IMR-90 (cell line): ENCODE results near the gene YJEFN3. TPM values are rescaled to one million over a fixed set of nuclear protein-coding genes. Genes with fewer than 3 reads are reported as not detected.

Experiments used
- ATAC-seq: fragments of 200-7000 bp; cut with Tn5 transposase; 2 replicates; pipeline ENCODE4 v1.9.1; 2020; ENCODE audit warnings: low read depth, mild to moderate bottlenecking, moderate library complexity
- BruUV-seq: library from RNA; stranded (reverse); fragments of 400-500 nt; replicated peaks from 2 replicates; lab custom pipeline; 2021; lab: Mats Ljungman, UMichigan
- CTCF ChIA-PET: fragments of 300-600 bp; formaldehyde crosslinking; extraction: SDS; loops from one replicate; lab custom pipeline; 2021; ENCODE audit warnings: antibody characterized with exemption; lab: Yijun Ruan, JAX
- POLR2A ChIA-PET: fragments of 300-600 bp; sonication (Branson Sonifier 250); formaldehyde crosslinking; loops from one replicate; lab custom pipeline; 2022; ENCODE audit warnings: antibody characterized with exemption; ENCODE audit not compliant: unreplicated experiment; lab: Charles Lee
- DNase-seq: peaks from one replicate; pipeline ENCODE4 v3.0.0; 2013
- H2AFZ ChIP-seq: replicated peaks from 2 replicates; pipeline ENCODE3; 2013; ENCODE audit warnings: low read length, mild to moderate bottlenecking; ENCODE audit not compliant: poor library complexity
- H2AK5ac ChIP-seq: 2 replicates; pipeline ENCODE4 v1.6.1; 2013; ENCODE audit warnings: low read depth, low read length, inconsistent platforms
- H2AK9ac ChIP-seq: replicated peaks from 2 replicates; pipeline ENCODE3; 2013; ENCODE audit warnings: mild to moderate bottlenecking, low read depth, low read length, moderate library complexity; ENCODE audit not compliant: poor library complexity
- H2BK120ac ChIP-seq: 2 replicates; pipeline ENCODE4 v1.6.1; 2013; ENCODE audit warnings: low read depth, low read length, inconsistent platforms
- H2BK15ac ChIP-seq: 3 replicates; pipeline ENCODE4 v1.6.1; 2013; ENCODE audit warnings: low read depth, low read length, inconsistent platforms
- H2BK20ac ChIP-seq: 2 replicates; pipeline ENCODE4 v1.6.1; 2013; ENCODE audit warnings: low read depth, mild to moderate bottlenecking, inconsistent platforms, low read length, moderate library complexity
- H2BK5ac ChIP-seq: 2 replicates; pipeline ENCODE4 v1.6.1; 2013; ENCODE audit warnings: mild to moderate bottlenecking, low read depth, low read length, inconsistent platforms; ENCODE audit not compliant: poor library complexity, severe bottlenecking
- H3K14ac ChIP-seq: replicated peaks from 2 replicates; pipeline ENCODE4 v1.6.1; 2013; ENCODE audit warnings: low read depth, low read length, inconsistent platforms
- H3K18ac ChIP-seq: 2 replicates; pipeline ENCODE4 v1.6.1; 2013; ENCODE audit warnings: low read depth, low read length, control low read depth
- H3K23ac ChIP-seq: 2 replicates; pipeline ENCODE4 v1.6.1; 2013; ENCODE audit warnings: low read depth, low read length, inconsistent platforms
- H3K27ac ChIP-seq: 2 replicates; pipeline ENCODE4 v1.5.1; 2013; ENCODE audit warnings: mild to moderate bottlenecking, control low read depth, low read length; ENCODE audit not compliant: insufficient read depth
- H3K27me3 ChIP-seq: 2 replicates; pipeline ENCODE4 v1.6.1; 2013; ENCODE audit warnings: low read length; ENCODE audit not compliant: control insufficient read depth, insufficient read depth
- H3K36me3 ChIP-seq: 2 replicates; pipeline ENCODE4 v1.6.1; 2013; ENCODE audit warnings: low read length, mixed read lengths; ENCODE audit not compliant: control insufficient read depth, insufficient read depth
- H3K4ac ChIP-seq: 2 replicates; pipeline ENCODE4 v1.6.1; 2013; ENCODE audit warnings: low read depth, low read length, inconsistent platforms
- H3K4me1 ChIP-seq: 2 replicates; pipeline ENCODE4 v1.6.1; 2013; ENCODE audit warnings: low read length, mixed read lengths; ENCODE audit not compliant: control insufficient read depth, insufficient read depth
- H3K4me2 ChIP-seq: 2 replicates; pipeline ENCODE4 v1.6.1; 2013; ENCODE audit warnings: low read depth, mild to moderate bottlenecking, control low read depth, low read length, moderate library complexity
- H3K4me3 ChIP-seq: 2 replicates; pipeline ENCODE4 v1.5.1; 2013; ENCODE audit warnings: low read depth, mild to moderate bottlenecking, control low read depth, low read length, moderate library complexity; ENCODE audit not compliant: insufficient read depth
- H3K56ac ChIP-seq: 2 replicates; pipeline ENCODE4 v1.6.1; 2013; ENCODE audit warnings: low read length, inconsistent platforms; ENCODE audit not compliant: insufficient read depth; ENCODE audit errors: extremely low read depth
- H3K79me1 ChIP-seq, 2 experiments: 2 replicates each; pipeline ENCODE4 v1.6.1; 2013; ENCODE audit warnings: low read length in 2 of 2, inconsistent platforms in 1 of 2, low read depth in 1 of 2
- H3K9ac ChIP-seq: 2 replicates; pipeline ENCODE4 v1.6.1; 2013; ENCODE audit warnings: low read depth, low read length, control low read depth
- H3K9me1 ChIP-seq: 2 replicates; pipeline ENCODE4 v1.6.1; 2013; ENCODE audit warnings: low read length, inconsistent platforms; ENCODE audit not compliant: insufficient read depth
- H3K9me3 ChIP-seq: 2 replicates; pipeline ENCODE4 v1.6.1; 2013; ENCODE audit warnings: low read length; ENCODE audit not compliant: control insufficient read depth, insufficient read depth
- H4K20me1 ChIP-seq: 2 replicates; pipeline ENCODE4 v1.6.1; 2013; ENCODE audit warnings: low read length, inconsistent platforms; ENCODE audit not compliant: insufficient read depth
- H4K5ac ChIP-seq: 2 replicates; pipeline ENCODE4 v1.6.1; 2013; ENCODE audit warnings: mild to moderate bottlenecking, low read depth, low read length, control low read depth
- H4K8ac ChIP-seq, 2 experiments: 2 replicates each; pipeline ENCODE4 v1.6.1; 2013; ENCODE audit warnings: low read depth in 2 of 2, low read length in 2 of 2, control low read depth in 1 of 2, inconsistent platforms in 1 of 2
- H4K91ac ChIP-seq: 2 replicates; pipeline ENCODE4 v1.6.1; 2013; ENCODE audit warnings: low read depth, low read length, inconsistent platforms; ENCODE audit not compliant: insufficient read depth
- CEBPB ChIP-seq: IDR thresholded peaks from 2 replicates; pipeline ENCODE4 v1.6.1; 2012; ENCODE audit warnings: low read depth, low read length, improper control_type of control experiment
- ELK1 ChIP-seq: fragments of 150-350 bp; IDR thresholded peaks from 2 replicates; pipeline ENCODE4 v1.6.1; 2016; ENCODE audit warnings: low read depth, mild to moderate bottlenecking, low read length, moderate library complexity, borderline replicate concordance
- MAFK ChIP-seq: IDR thresholded peaks from 2 replicates; pipeline ENCODE4 v1.6.1; 2012; ENCODE audit warnings: low read depth, low read length, improper control_type of control experiment
- MAZ ChIP-seq: IDR thresholded peaks from 2 replicates; pipeline ENCODE4 v1.6.1; 2012; ENCODE audit warnings: low read depth, mild to moderate bottlenecking, low read length, improper control_type of control experiment, moderate library complexity, borderline replicate concordance
- MXI1 ChIP-seq: IDR thresholded peaks from 2 replicates; pipeline ENCODE4 v1.6.1; 2012; ENCODE audit warnings: low read depth, mild to moderate bottlenecking, low read length, moderate library complexity, borderline replicate concordance
- RAD21 ChIP-seq: IDR thresholded peaks from 2 replicates; pipeline ENCODE4 v1.6.1; 2012; ENCODE audit warnings: low read length, improper control_type of control experiment
- RCOR1 ChIP-seq: IDR thresholded peaks from 2 replicates; pipeline ENCODE4 v1.6.1; 2012; ENCODE audit warnings: mild to moderate bottlenecking, low read length, improper control_type of control experiment; ENCODE audit not compliant: insufficient replicate concordance
- USF2 ChIP-seq: fragments of 150-350 bp; IDR thresholded peaks from 2 replicates; pipeline ENCODE4 v1.6.1; 2017; ENCODE audit warnings: mild to moderate bottlenecking, antibody characterized with exemption, low read length, low read depth
- WGBS, 2 experiments: methylation state at CpG; one replicate each; pipeline versions ENCODE4 v1.1.5 to v1.1.7; 2013; ENCODE audit warnings: missing lambda C conversion rate in 2 of 2; ENCODE audit not compliant: insufficient read length in 1 of 2; ENCODE audit errors: extremely low coverage in 2 of 2; 5-methylcytosine and 5-hydroxymethylcytosine counted together
- dilution Hi-C: fragments of 300-500 bp; cut with HindIII; formaldehyde crosslinking; loops from one replicate; pipeline ENCODE4 v1.14.3; 2018; ENCODE audit warnings: low sequenced_read_pairs; ENCODE audit not compliant: unreplicated experiment
- in situ Hi-C: fragments of 300-500 bp; cut with MboI; formaldehyde crosslinking; loops from 3 replicates; pipeline ENCODE4 v1.14.3; 2019; ENCODE audit warnings: low sequenced_read_pairs, inconsistent platforms, mixed read lengths
- intact Hi-C: fragments of 100-400 bp; cut with micrococcal nuclease; formaldehyde crosslinking; loops from 2 replicates; pipeline ENCODE4 v1.10.0; 2022
- polyA plus RNA-seq, 3 experiments: library from polyadenylated mRNA; depleted of rRNA; stranded (reverse); fragments of >200 nt; gene quantifications; 2 replicates each; pipeline ENCODE4 v1.2.3, GENCODE V29; 2012; ENCODE audit warnings: low replicate concordance in 1 of 3
- total RNA-seq: library from RNA; depleted of rRNA; stranded (reverse); fragments of >200 nt; gene quantifications from 2 replicates; pipeline ENCODE4 v1.2.3, GENCODE V29; 2012

YJEFN3 gene
- total and polyA plus RNA-seq, 2 of the 4 experiments (the other 2 are of a cell fraction), result 0.72 to 4.0 TPM

GRCh38 chr19:19562665-19563347 lies 34.1 kb downstream of the YJEFN3 start:
- Histone ChIP-seq H3K4me3 (no peak overlapping the region), H2AK9ac (no peak overlapping the region), H4K5ac (no peak overlapping the region), H3K4me2 (no peak overlapping the region), H3K14ac (no peak overlapping the region), H3K56ac (no peak overlapping the region), H2BK120ac (no peak overlapping the region), H4K8ac (no peak overlapping the region), H3K27ac (no peak overlapping the region), H2BK20ac (no peak overlapping the region), H4K20me1 (no peaks in the 10 kb centered on the region; the same call in 1 of the 2 replicates), H2BK5ac (no peak overlapping the region), H3K9me3 (no peaks in the 10 kb centered on the region), H3K4me1 (peaks cover 4% of the 10 kb centered on the region), H2AK5ac (no peak overlapping the region), H2AFZ (no peak overlapping the region), H3K23ac (no peak overlapping the region), H2BK15ac (no peak overlapping the region), H3K9ac (no peak overlapping the region), H3K9me1 (no peaks in the 10 kb centered on the region; the same call in 1 of the 2 replicates), H3K36me3 (no peaks in the 10 kb centered on the region), H3K27me3 (no peaks in the 10 kb centered on the region), H3K79me1 (no peaks in the 10 kb centered on the region), H4K91ac (no peak overlapping the region), H3K18ac (no peak overlapping the region), H3K4ac (no peak overlapping the region)
- no TSS peak for BruUV-seq
- TF ChIP-seq USF2 (no peak), CEBPB (no peak), RCOR1 (no peak), MAFK (no peak), RAD21 (0 out of 2 replicates have a peak, but pooled peaks have one; percentile 4), MAZ (no peak), MXI1 (no peak), ELK1 (no peak)
- in situ Hi-C loops, result no loop called here
- CTCF ChIA-PET, result no interaction called here
- POLR2A ChIA-PET, result no interaction called here
- dilution Hi-C loops, result no loop called here
- DNase-seq (no peak), ATAC-seq (no peak)
- WGBS, 2 experiments, result no CpG with 5 or more reads among the region's 17 CpGs
- intact Hi-C loops, result no loop called here
